ENCODE measurements around the gene TMEM60.
"Not testable (repeated sequence)": the region's sequence is repeated elsewhere in the genome, so short reads cannot be mapped to it uniquely, and the experiment has no call there.

TMEM60 gene

GRCh38 chr7:77811516-77812289 is 13.5 kb upstream of the TMEM60 start:
- no peak for DNase-seq (ENCODE audit: low read depth)

- DNase-seq (ENCODE audit: low read depth), result no peak
Observed at GRCh38 chr7:77808517-77808916, 10.3 kb upstream of the TMEM60 start.

- DNase-seq (ENCODE audit: low read depth), result no peak
Observed at GRCh38 chr7:77806425-77806824, 8.2 kb upstream of the TMEM60 start.

- no peak for DNase-seq (ENCODE audit: low read depth)
Observed at GRCh38 chr7:77802557-77803405, 4.5 kb upstream of the TMEM60 start.

GRCh38 chr7:77800730-77801129 is 2.5 kb upstream of the TMEM60 start:
- DNase-seq (ENCODE audit: low read depth), result no peak

- no peak for DNase-seq (ENCODE audit: low read depth)
Observed at GRCh38 chr7:77800158-77800557, 1.9 kb upstream of the TMEM60 start.

- DNase-seq (ENCODE audit: low read depth), result peak; percentile 5
Observed at GRCh38 chr7:77799078-77799964, 1.1 kb upstream of the TMEM60 start.

- no peak for DNase-seq (ENCODE audit: low read depth)
Observed at GRCh38 chr7:77797734-77798393, 370 bp downstream of the TMEM60 start.

GRCh38 chr7:77796960-77797359 is 1.3 kb downstream of the TMEM60 start:
- no peak for DNase-seq (ENCODE audit: low read depth)

- no peak for DNase-seq (ENCODE audit: low read depth)
Observed at GRCh38 chr7:77796109-77796508, 2.1 kb downstream of the TMEM60 start.

- no peak for DNase-seq (ENCODE audit: low read depth)
Observed at GRCh38 chr7:77794000-77794399, 4.2 kb downstream of the TMEM60 start.

- DNase-seq (ENCODE audit: low read depth), result no peak
Observed at GRCh38 chr7:77791956-77792355, 6.3 kb downstream of the TMEM60 start.

- no peak for DNase-seq (ENCODE audit: low read depth)
Observed at GRCh38 chr7:77791336-77791735, 6.9 kb downstream of the TMEM60 start.

GRCh38 chr7:77788327-77788902 is 9.8 kb downstream of the TMEM60 start:
- DNase-seq (ENCODE audit: low read depth), result no peak

GRCh38 chr7:77786741-77787140 is 11.5 kb downstream of the TMEM60 start:
- no peak for DNase-seq (ENCODE audit: low read depth)

- no peak for DNase-seq (ENCODE audit: low read depth)
Observed at GRCh38 chr7:77786018-77786417, 12.2 kb downstream of the TMEM60 start.

- DNase-seq (ENCODE audit: low read depth), result not testable (repeated sequence)
Observed at GRCh38 chr7:77784426-77784825, 13.8 kb downstream of the TMEM60 start.

GRCh38 chr7:77783545-77783944 is 14.7 kb downstream of the TMEM60 start:
- no peak for DNase-seq (ENCODE audit: low read depth)

GRCh38 chr7:77783111-77783510 is 15.1 kb downstream of the TMEM60 start:
- no peak for DNase-seq (ENCODE audit: low read depth)

- no peak for DNase-seq (ENCODE audit: low read depth)
Observed at GRCh38 chr7:77782383-77782782, 15.9 kb downstream of the TMEM60 start.

GRCh38 chr7:77778535-77778934 is 19.7 kb downstream of the TMEM60 start:
- DNase-seq (ENCODE audit: low read depth), result no peak

Measured in activated T-cell treated with anti-CD3 and anti-CD28 coated beads for 1 hour (primary cell).